K562 (cell line): ENCODE results near the gene OR6P1. TPM values are rescaled to one million over a fixed set of nuclear protein-coding genes. Genes with fewer than 3 reads are reported as not detected.

Experiments used
- ATAC-seq: fragments of 200-7000 bp; cut with Tn5 transposase; 3 replicates; pipeline ENCODE4 v1.9.1; 2020; ENCODE audit warnings: moderate library complexity
- BruUV-seq: library from RNA; stranded (reverse); fragments of 400-500 nt; replicated peaks from 2 replicates; lab custom pipeline; 2021; lab: Mats Ljungman, UMichigan
- CTCF ChIA-PET: fragments of 300-600 bp; formaldehyde crosslinking; extraction: SDS; loops from one replicate; lab custom pipeline; 2021; ENCODE audit warnings: low intra/inter-chr PET ratio; lab: Yijun Ruan, JAX
- POLR2A ChIA-PET: fragments of 300-600, 350-650 bp; sonication (Branson Sonifier 250); formaldehyde crosslinking; extraction: SDS; loops from one replicate; lab custom pipeline; 2021; ENCODE audit warnings: antibody characterized with exemption, inconsistent platforms; lab: Yijun Ruan, JAX
- DNase-seq, 4 experiments: peaks; one replicate each; pipeline versions ENCODE4 v3.0.0 to v3.0.0-alpha.2; 2011 to 2018; ENCODE audit warnings: low spot score in 3 of 4, mixed read lengths in 3 of 4; ENCODE audit errors: extremely low read depth in 1 of 4
- FAIRE-seq: peaks from 2 replicates; lab custom pipeline; 2011; peaks lifted over from hg19 to GRCh38; lab: Jason Lieb, UNC
- H2AFZ ChIP-seq: 2 replicates; pipeline ENCODE4 v1.6.0; 2011; ENCODE audit warnings: low read depth, low read length, control low read depth, inconsistent platforms
- H3K27ac ChIP-seq: fragments of 200-600 bp; 3 replicates; pipeline ENCODE4 v1.8.0; 2011; ENCODE audit warnings: low read depth, mild to moderate bottlenecking, control low read depth, inconsistent platforms, low read length, moderate library complexity, mixed read lengths; ENCODE audit errors: extremely low read depth
- H3K27me3 ChIP-seq, 2 experiments: fragments of 300-600 bp in 1 of 2; 2 replicates in 1 of 2; 3 replicates in 1 of 2; pipeline versions ENCODE4 v1.6.0 to v1.8.0; 2011; ENCODE audit warnings: inconsistent platforms in 2 of 2, low read length in 2 of 2, mild to moderate bottlenecking in 1 of 2, mixed read lengths in 1 of 2, moderate library complexity in 1 of 2; ENCODE audit not compliant: control insufficient read depth in 2 of 2, insufficient read depth in 2 of 2
- H3K36me3 ChIP-seq: fragments of 300-600 bp; 3 replicates; pipeline ENCODE4 v1.8.0; 2011; ENCODE audit warnings: mild to moderate bottlenecking, low read length, inconsistent platforms; ENCODE audit not compliant: control insufficient read depth, insufficient read depth
- H3K4me1 ChIP-seq, 2 experiments: fragments of 200-600 bp in 1 of 2; replicated peaks in 1 of 2; 2 replicates in 1 of 2; 3 replicates in 1 of 2; pipeline versions ENCODE4 v1.5.1 to v1.8.0; 2011; ENCODE audit warnings: inconsistent platforms in 2 of 2, low read length in 2 of 2, mild to moderate bottlenecking in 1 of 2, mixed read lengths in 1 of 2, moderate library complexity in 1 of 2; ENCODE audit not compliant: control insufficient read depth in 2 of 2, insufficient read depth in 2 of 2
- H3K4me2 ChIP-seq: 2 replicates; pipeline ENCODE4 v1.6.1; 2011; ENCODE audit warnings: low read length, control low read depth, inconsistent platforms, mixed read lengths; ENCODE audit not compliant: insufficient read depth
- H3K4me3 ChIP-seq: fragments of 200-600 bp; sonication (generic), shearing (Covaris generic); 2 replicates; pipeline ENCODE4 v1.5.1; 2016; ENCODE audit warnings: control low read depth, inconsistent platforms
- H3K79me2 ChIP-seq: fragments of 200-600 bp; 3 replicates; pipeline ENCODE4 v1.8.0; 2011; ENCODE audit warnings: low read length, inconsistent platforms; ENCODE audit not compliant: control insufficient read depth, insufficient read depth
- H3K9ac ChIP-seq, 2 experiments: 2 replicates each; pipeline versions ENCODE4 v1.6.0 to v1.6.1; 2011; ENCODE audit warnings: low read depth in 2 of 2, low read length in 2 of 2, control low read depth in 1 of 2, inconsistent platforms in 1 of 2, mild to moderate bottlenecking in 1 of 2, mixed read lengths in 1 of 2; ENCODE audit not compliant: insufficient read depth in 1 of 2
- H3K9me1 ChIP-seq: one replicate; pipeline ENCODE4 v1.6.0; 2011; ENCODE audit warnings: inconsistent platforms, mild to moderate bottlenecking, low read length, moderate library complexity; ENCODE audit not compliant: control insufficient read depth, insufficient read depth
- H3K9me3 ChIP-seq: replicated peaks from 2 replicates; pipeline ENCODE4 v1.5.1; 2011; ENCODE audit warnings: low read depth, low read length, inconsistent platforms; ENCODE audit not compliant: control insufficient read depth, insufficient read depth
- H4K20me1 ChIP-seq: replicated peaks from 2 replicates; pipeline ENCODE4 v1.6.1; 2011; ENCODE audit warnings: low read length, inconsistent platforms, mixed read lengths; ENCODE audit not compliant: control insufficient read depth, insufficient read depth
- CEBPB ChIP-seq: fragments of 450-650 bp; IDR thresholded peaks from 2 replicates; pipeline ENCODE4 v1.6.1; 2016; ENCODE audit warnings: missing genetic modification characterization, missing compliant biosample characterization
- CEBPG ChIP-seq, 3 experiments: fragments of 200-800 bp in 1 of 3; sonication (Bioruptor generic) in 1 of 3; sonication (generic) in 1 of 3; formaldehyde crosslinking in 1 of 3; IDR thresholded peaks in 2 of 3; conservative IDR thresholded peaks in 1 of 3; 2 replicates each; pipeline versions ENCODE4 v1.6.1 to v1.8.0; 2016 to 2022; ENCODE audit warnings: missing compliant biosample characterization in 2 of 3, missing genetic modification characterization in 2 of 3, mild to moderate bottlenecking in 1 of 3, missing genetic modification reagents in 1 of 3
- ZNF766 ChIP-seq: fragments of 200-800 bp; sonication (Bioruptor generic); conservative IDR thresholded peaks from 2 replicates; pipeline ENCODE4 v1.6.1; 2016; ENCODE audit warnings: missing genetic modification characterization, missing compliant biosample characterization
- WGBS: fragments of 100-300 bp; shearing (Covaris generic); methylation state at CpG from one replicate; pipeline ENCODE4 v1.1.6; 2016; ENCODE audit warnings: low coverage, mixed read lengths; ENCODE audit not compliant: insufficient coverage; ENCODE audit errors: missing lambda C conversion rate; 5-methylcytosine and 5-hydroxymethylcytosine counted together
- in situ Hi-C: fragments of 300-500 bp; cut with MboI; formaldehyde crosslinking; loops from 4 replicates; pipeline ENCODE4 v1.15.0; 2018; ENCODE audit warnings: inconsistent platforms, mixed read lengths
- intact Hi-C: fragments of 100-400 bp; cut with micrococcal nuclease; formaldehyde crosslinking; loops from 2 replicates; pipeline ENCODE4 v1.14.2; 2022
- polyA plus RNA-seq, 8 experiments: library from polyadenylated mRNA; depleted of rRNA in 4 of 8; stranded (reverse) in 5 of 8; unstranded in 3 of 8; fragments of >200 nt; fragmentation: Nextera tagmentation in 2 of 8; fragmentation: Illumina TruSeq in 1 of 8; extraction: Ambion mirVana in 2 of 8; extraction: Trizol in 1 of 8; gene quantifications; 2 replicates each; pipeline versions ENCODE4 v1.2.1 to v1.2.3, GENCODE V29; 2011 to 2014; ENCODE audit warnings: inconsistent platforms in 1 of 8, missing spikeins in 1 of 8
- total RNA-seq, 7 experiments: library from RNA; depleted of rRNA in 6 of 7; stranded (reverse); fragments of >200 nt in 6 of 7; fragmentation: Illumina TruSeq in 2 of 7; extraction: Trizol in 2 of 7; gene quantifications; 2 replicates each; pipeline versions ENCODE4 v1.2.1 to v1.2.3, GENCODE V29; 2011 to 2021; ENCODE audit warnings: low replicate concordance in 1 of 7
- TF ChIP-seq, protein P1 (sequence below), 2 experiments: fragments of 450-650 bp in 1 of 2; sonication (generic) in 1 of 2; formaldehyde crosslinking in 1 of 2; IDR thresholded peaks; 2 replicates each; pipeline versions ENCODE4 v1.7.1 to v1.9.0; 2016 to 2022; ENCODE audit warnings: inconsistent platforms in 1 of 2, mild to moderate bottlenecking in 1 of 2, missing genetic modification reagents in 1 of 2
- TF ChIP-seq, protein P2 (sequence below), 2 experiments: fragments of 450-650 bp in 1 of 2; sonication (generic) in 1 of 2; formaldehyde crosslinking in 1 of 2; IDR thresholded peaks in 1 of 2; conservative IDR thresholded peaks in 1 of 2; 2 replicates each; pipeline versions ENCODE4 v1.6.1 to v1.8.1; 2016 to 2023; ENCODE audit warnings: mild to moderate bottlenecking in 2 of 2, moderate library complexity in 2 of 2, inconsistent platforms in 1 of 2, missing genetic modification reagents in 1 of 2

The OR6P1 gene
- total and polyA plus RNA-seq, 9 of the 15 experiments (the other 6 are each of a cell fraction or from before 2014, with no cell fraction given): not detected

DNA sequence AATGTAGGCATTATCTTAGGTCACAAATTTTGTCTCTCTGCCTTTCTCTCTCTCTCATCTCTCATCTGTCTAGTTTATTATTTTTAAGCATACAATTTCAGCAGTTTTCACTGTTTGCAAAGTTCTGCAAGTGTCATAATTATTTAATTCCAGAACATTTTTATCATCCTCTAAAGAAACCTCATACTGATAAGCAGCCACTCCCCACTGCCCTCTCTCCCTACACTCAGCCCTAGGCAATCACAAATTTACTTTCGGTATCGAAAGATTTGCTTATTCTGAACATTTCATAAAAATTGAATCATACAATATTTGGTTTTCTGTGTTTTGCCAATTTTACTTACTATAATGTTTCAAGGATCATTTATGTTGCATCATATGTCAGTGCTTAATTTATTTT, 32.8 kb downstream of the OR6P1 start:
- Histone ChIP-seq H3K79me2 (no peaks in the 10 kb centered on the region), H2AFZ (no peak overlapping the region), H4K20me1 (no peaks in the 10 kb centered on the region), H3K9ac (no peak overlapping the region), H3K4me3 (no peak overlapping the region), H3K4me1 (no peaks in the 10 kb centered on the region; a peak in 1 of 5 replicates), H3K4me2 (no peak overlapping the region), H3K9me1 (no peaks in the 10 kb centered on the region), H3K27me3 (no peaks in the 10 kb centered on the region), H3K36me3 (no peaks in the 10 kb centered on the region), H3K27ac (no peak overlapping the region), H3K9me3 (no peaks in the 10 kb centered on the region)
- no peak for FAIRE-seq
- intact Hi-C loops (no loop called here), in situ Hi-C loops (no loop called here)
- BruUV-seq: no TSS peak
- WGBS: 0% methylated on average over 2 of the region's 2 CpGs
- ChIA-PET POLR2A (no interaction called here), CTCF (no interaction called here)
- DNase-seq: no peak
- no peak for TF ChIP-seq CEBPG (CRISPR knock-in tag; IDR thresholded peaks at IDR 0.05)
- peak; percentile 42 to 70; a peak in 3 of 4 replicates for TF ChIP-seq CEBPG (tag; conservative IDR thresholded peaks at IDR 0.05 in 1 of 2, IDR thresholded peaks at IDR 0.05 in 1 of 2)
- TF ChIP-seq ZNF766 (CRISPR knock-in tag): peak; percentile 64
- TF ChIP-seq, protein P1, sequence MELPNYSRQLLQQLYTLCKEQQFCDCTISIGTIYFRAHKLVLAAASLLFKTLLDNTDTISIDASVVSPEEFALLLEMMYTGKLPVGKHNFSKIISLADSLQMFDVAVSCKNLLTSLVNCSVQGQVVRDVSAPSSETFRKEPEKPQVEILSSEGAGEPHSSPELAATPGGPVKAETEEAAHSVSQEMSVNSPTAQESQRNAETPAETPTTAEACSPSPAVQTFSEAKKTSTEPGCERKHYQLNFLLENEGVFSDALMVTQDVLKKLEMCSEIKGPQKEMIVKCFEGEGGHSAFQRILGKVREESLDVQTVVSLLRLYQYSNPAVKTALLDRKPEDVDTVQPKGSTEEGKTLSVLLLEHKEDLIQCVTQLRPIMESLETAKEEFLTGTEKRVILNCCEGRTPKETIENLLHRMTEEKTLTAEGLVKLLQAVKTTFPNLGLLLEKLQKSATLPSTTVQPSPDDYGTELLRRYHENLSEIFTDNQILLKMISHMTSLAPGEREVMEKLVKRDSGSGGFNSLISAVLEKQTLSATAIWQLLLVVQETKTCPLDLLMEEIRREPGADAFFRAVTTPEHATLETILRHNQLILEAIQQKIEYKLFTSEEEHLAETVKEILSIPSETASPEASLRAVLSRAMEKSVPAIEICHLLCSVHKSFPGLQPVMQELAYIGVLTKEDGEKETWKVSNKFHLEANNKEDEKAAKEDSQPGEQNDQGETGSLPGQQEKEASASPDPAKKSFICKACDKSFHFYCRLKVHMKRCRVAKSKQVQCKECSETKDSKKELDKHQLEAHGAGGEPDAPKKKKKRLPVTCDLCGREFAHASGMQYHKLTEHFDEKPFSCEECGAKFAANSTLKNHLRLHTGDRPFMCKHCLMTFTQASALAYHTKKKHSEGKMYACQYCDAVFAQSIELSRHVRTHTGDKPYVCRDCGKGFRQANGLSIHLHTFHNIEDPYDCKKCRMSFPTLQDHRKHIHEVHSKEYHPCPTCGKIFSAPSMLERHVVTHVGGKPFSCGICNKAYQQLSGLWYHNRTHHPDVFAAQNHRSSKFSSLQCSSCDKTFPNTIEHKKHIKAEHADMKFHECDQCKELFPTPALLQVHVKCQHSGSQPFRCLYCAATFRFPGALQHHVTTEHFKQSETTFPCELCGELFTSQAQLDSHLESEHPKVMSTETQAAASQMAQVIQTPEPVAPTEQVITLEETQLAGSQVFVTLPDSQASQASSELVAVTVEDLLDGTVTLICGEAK (IDR thresholded peaks at IDR 0.05): no peak
- TF ChIP-seq, protein P1 (CRISPR knock-in tag; IDR thresholded peaks at IDR 0.05): no peak
- TF ChIP-seq CEBPB (tag): peak; percentile 34; the same call in 1 of the 2 replicates
- TF ChIP-seq, protein P2, sequence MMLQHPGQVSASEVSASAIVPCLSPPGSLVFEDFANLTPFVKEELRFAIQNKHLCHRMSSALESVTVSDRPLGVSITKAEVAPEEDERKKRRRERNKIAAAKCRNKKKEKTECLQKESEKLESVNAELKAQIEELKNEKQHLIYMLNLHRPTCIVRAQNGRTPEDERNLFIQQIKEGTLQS (IDR thresholded peaks at IDR 0.05): 0 out of 2 replicates have a peak, but pooled peaks have one; percentile 34
- TF ChIP-seq, protein P2 (CRISPR knock-in tag; conservative IDR thresholded peaks at IDR 0.05): no peak
- no peak; the same call in 2 of the 3 replicates for ATAC-seq
